Panc1 (cell line): Measurements from ENCODE around the gene MACROD2. TPM values are rescaled to one million over a fixed set of nuclear protein-coding genes. Genes with fewer than 3 reads are reported as not detected.
"Not testable (repeated sequence)": the region's sequence is repeated elsewhere in the genome, so short reads cannot be mapped to it uniquely, and the experiment has no call there.

Experiments used
- ATAC-seq: fragments of 200-7000 bp; cut with Tn5 transposase; 2 replicates; pipeline ENCODE4 v1.9.1; 2020; ENCODE audit warnings: mild to moderate bottlenecking, moderate library complexity
- BruUV-seq: library from RNA; stranded (reverse); fragments of 400-500 nt; replicated peaks from 2 replicates; lab custom pipeline; 2021; lab: Mats Ljungman, UMichigan
- CTCF ChIA-PET: fragments of 300-600 bp; sonication (Branson Sonifier 250); formaldehyde crosslinking; loops from one replicate; lab custom pipeline; 2022; ENCODE audit warnings: antibody characterized with exemption; lab: Charles Lee
- POLR2A ChIA-PET: fragments of 300-600 bp; sonication (Branson Sonifier 250); formaldehyde crosslinking; loops from one replicate; lab custom pipeline; 2022; ENCODE audit warnings: antibody characterized with exemption; lab: Charles Lee
- DNase-seq: peaks from one replicate; pipeline ENCODE4 v3.0.0-alpha.2; 2010; ENCODE audit warnings: low read depth, low spot score
- H3K27ac ChIP-seq: 2 replicates; pipeline ENCODE4 v1.5.1; 2011; ENCODE audit warnings: mild to moderate bottlenecking, low read length, inconsistent platforms
- H3K27me3 ChIP-seq: fragments of 200-500 bp; sonication (Bioruptor generic); 2 replicates; pipeline ENCODE4 v1.6.0; 2014; ENCODE audit warnings: low read length, inconsistent platforms; ENCODE audit not compliant: control insufficient read depth, insufficient read depth
- H3K36me3 ChIP-seq: fragments of 200-500 bp; sonication (Bioruptor generic); 2 replicates; pipeline ENCODE4 v1.5.1; 2014; ENCODE audit warnings: inconsistent platforms, mild to moderate bottlenecking, low read length, moderate library complexity; ENCODE audit not compliant: control insufficient read depth, insufficient read depth
- H3K4me1 ChIP-seq: 2 replicates; pipeline ENCODE4 v1.5.1; 2011; ENCODE audit warnings: inconsistent platforms, mild to moderate bottlenecking, low read length, moderate library complexity; ENCODE audit not compliant: control insufficient read depth, insufficient read depth
- H3K4me3 ChIP-seq, 2 experiments: 2 replicates each; pipeline ENCODE4 v1.5.1; 2011 to 2012; ENCODE audit warnings: low read depth in 2 of 2, low read length in 2 of 2, mild to moderate bottlenecking in 2 of 2, inconsistent platforms in 1 of 2, moderate library complexity in 1 of 2
- H3K9me3 ChIP-seq: fragments of 200-500 bp; sonication (Bioruptor generic); 2 replicates; pipeline ENCODE4 v1.5.1; 2014; ENCODE audit warnings: low read depth, mild to moderate bottlenecking, inconsistent platforms, low read length, moderate library complexity; ENCODE audit not compliant: control insufficient read depth, insufficient read depth
- POLR2AphosphoS5 ChIP-seq: IDR thresholded peaks from 2 replicates; pipeline ENCODE4 v1.6.1; 2012; ENCODE audit warnings: mild to moderate bottlenecking, low read depth, low read length, moderate library complexity
- REST ChIP-seq, 2 experiments: IDR thresholded peaks; 2 replicates each; pipeline ENCODE4 v1.6.1; 2011 to 2012; ENCODE audit warnings: low read depth in 2 of 2, control low read depth in 1 of 2, low read length in 1 of 2, mild to moderate bottlenecking in 1 of 2, moderate library complexity in 1 of 2; ENCODE audit not compliant: insufficient read depth in 1 of 2
- SIN3A ChIP-seq: IDR thresholded peaks from 2 replicates; pipeline ENCODE4 v1.6.1; 2012; ENCODE audit warnings: low read depth, mild to moderate bottlenecking, low read length, moderate library complexity, borderline replicate concordance; ENCODE audit not compliant: insufficient read depth
- TCF7L2 ChIP-seq: IDR thresholded peaks from 2 replicates; pipeline ENCODE4 v1.6.1; 2011; ENCODE audit warnings: mild to moderate bottlenecking, low read depth, low read length, inconsistent platforms
- in situ Hi-C: cut with HindIII; loops from 2 replicates; pipeline ENCODE4 v1.10.0; 2016; ENCODE audit warnings: low sequenced_read_pairs, low pct_unique_long_range_greater_than_20kb
- intact Hi-C: fragments of 100-400 bp; cut with micrococcal nuclease; formaldehyde crosslinking; loops from one replicate; pipeline ENCODE4 v1.10.0; 2022; ENCODE audit not compliant: unreplicated experiment
- total RNA-seq: library from RNA; stranded (reverse); gene quantifications from one replicate; pipeline ENCODE4 v1.2.1, GENCODE V29; 2021; ENCODE audit not compliant: unreplicated experiment
- TF ChIP-seq, protein P1 (sequence below): fragments of 450-650 bp; IDR thresholded peaks from 2 replicates; pipeline ENCODE4 v1.5.1; 2017; ENCODE audit warnings: mild to moderate bottlenecking

MACROD2 gene
- total RNA-seq, 1 experiment from 2014 or later, result 1.2 TPM

DNA sequence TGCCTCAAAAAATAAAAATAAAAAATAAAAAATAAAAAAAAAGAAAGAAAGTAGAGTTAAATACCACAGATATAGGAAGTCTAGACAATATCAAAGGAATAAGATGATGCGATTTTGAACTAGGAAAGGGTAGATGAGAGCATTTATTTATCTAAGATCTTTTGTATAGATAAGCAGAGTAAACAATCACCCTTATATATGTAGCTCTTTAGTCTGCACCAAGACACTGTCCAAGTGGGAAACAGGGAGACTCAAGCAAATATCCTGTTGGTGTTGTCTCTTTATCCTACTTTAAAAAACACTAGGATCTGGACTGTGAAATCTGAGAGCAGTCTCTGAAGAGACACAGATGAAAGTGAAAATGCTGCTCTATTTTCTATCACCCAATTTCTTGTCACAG lies 929.1 kb downstream of the MACROD2 start:
- ChIA-PET CTCF (no interaction called here), POLR2A (no interaction called here)
- in situ Hi-C loops (no loop called here), intact Hi-C loops (no loop called here)
- no peaks in the 10 kb centered on the region for H3K9me3 ChIP-seq
- ATAC-seq (no peak), DNase-seq (no peak)
- H3K27me3 ChIP-seq, result no peaks in the 10 kb centered on the region
- no TSS peak for BruUV-seq
- TF ChIP-seq SIN3A (no peak), TCF7L2 (no peak), POLR2AphosphoS5 (no peak), REST (IDR thresholded peaks at IDR 0.05; ENCODE audit: insufficient read depth in 1 of 2, low read depth in 2 of 2, low read length in 1 of 2) (no peak)
- TF ChIP-seq, protein P1, sequence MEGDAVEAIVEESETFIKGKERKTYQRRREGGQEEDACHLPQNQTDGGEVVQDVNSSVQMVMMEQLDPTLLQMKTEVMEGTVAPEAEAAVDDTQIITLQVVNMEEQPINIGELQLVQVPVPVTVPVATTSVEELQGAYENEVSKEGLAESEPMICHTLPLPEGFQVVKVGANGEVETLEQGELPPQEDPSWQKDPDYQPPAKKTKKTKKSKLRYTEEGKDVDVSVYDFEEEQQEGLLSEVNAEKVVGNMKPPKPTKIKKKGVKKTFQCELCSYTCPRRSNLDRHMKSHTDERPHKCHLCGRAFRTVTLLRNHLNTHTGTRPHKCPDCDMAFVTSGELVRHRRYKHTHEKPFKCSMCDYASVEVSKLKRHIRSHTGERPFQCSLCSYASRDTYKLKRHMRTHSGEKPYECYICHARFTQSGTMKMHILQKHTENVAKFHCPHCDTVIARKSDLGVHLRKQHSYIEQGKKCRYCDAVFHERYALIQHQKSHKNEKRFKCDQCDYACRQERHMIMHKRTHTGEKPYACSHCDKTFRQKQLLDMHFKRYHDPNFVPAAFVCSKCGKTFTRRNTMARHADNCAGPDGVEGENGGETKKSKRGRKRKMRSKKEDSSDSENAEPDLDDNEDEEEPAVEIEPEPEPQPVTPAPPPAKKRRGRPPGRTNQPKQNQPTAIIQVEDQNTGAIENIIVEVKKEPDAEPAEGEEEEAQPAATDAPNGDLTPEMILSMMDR, result no peak
- no peaks in the 10 kb centered on the region for H3K36me3 ChIP-seq
- no peak overlapping the region for H3K27ac ChIP-seq
- H3K4me1 ChIP-seq, result no peaks in the 10 kb centered on the region; the same call in 1 of the 2 replicates
- no peak overlapping the region for H3K4me3 ChIP-seq

DNA sequence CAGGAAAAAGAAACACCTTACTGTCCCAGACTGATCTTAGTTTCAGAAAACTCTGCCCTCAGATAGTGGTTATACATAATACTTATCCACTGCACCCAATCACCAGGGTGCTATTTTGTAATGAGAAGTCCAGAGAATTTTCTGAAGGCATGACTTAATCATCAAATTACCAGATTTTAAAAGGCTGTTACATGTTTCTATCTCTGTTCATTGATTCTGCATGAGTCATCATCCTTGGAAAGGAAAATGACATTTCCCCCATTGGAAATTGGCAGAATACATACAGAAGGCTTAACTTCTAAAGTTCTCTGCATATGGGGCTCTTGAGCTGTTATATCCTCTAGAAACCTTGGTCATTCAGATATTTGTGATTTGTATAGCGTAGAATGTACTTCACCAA lies 930.0 kb downstream of the MACROD2 start:
- no TSS peak for BruUV-seq
- TF ChIP-seq REST (IDR thresholded peaks at IDR 0.05; ENCODE audit: insufficient read depth in 1 of 2, low read depth in 2 of 2, low read length in 1 of 2), result no peak
- no peak for TF ChIP-seq SIN3A
- TF ChIP-seq TCF7L2, result no peak
- TF ChIP-seq, protein P1, result no peak
- TF ChIP-seq POLR2AphosphoS5, result no peak
- in situ Hi-C loops (no loop called here), intact Hi-C loops (no loop called here)
- ChIA-PET POLR2A (no interaction called here), CTCF (no interaction called here)
- H3K27ac ChIP-seq, result no peak overlapping the region
- H3K4me3 ChIP-seq, result no peak overlapping the region
- H3K4me1 ChIP-seq, result no peaks in the 10 kb centered on the region
- H3K9me3 ChIP-seq, result no peaks in the 10 kb centered on the region
- no peaks in the 10 kb centered on the region for H3K36me3 ChIP-seq
- ATAC-seq, result no peak
- no peak for DNase-seq
- no peaks in the 10 kb centered on the region for H3K27me3 ChIP-seq

- in situ Hi-C loops, H3K4me3 ChIP-seq, H3K36me3 ChIP-seq, POLR2A ChIA-PET, DNase-seq, H3K4me1 ChIP-seq, intact Hi-C loops, CTCF ChIA-PET, H3K27ac ChIP-seq, BruUV-seq, ATAC-seq, H3K27me3 ChIP-seq, H3K9me3 ChIP-seq: not testable (repeated sequence)
Measured at GRCh38 chr20:14926436-14926835, 931.1 kb downstream of the MACROD2 start.
